Type B pancreatic cell (in vitro differentiated cells): Measurements from ENCODE around the gene ZP4. TPM values are rescaled to one million over a fixed set of nuclear protein-coding genes. Genes with fewer than 3 reads are reported as not detected.

ENCODE experiments used
- DNase-seq: peaks from one replicate; pipeline ENCODE4 v3.0.0; 2021; ENCODE audit warnings: mixed read lengths; ENCODE audit not compliant: unreplicated experiment; ENCODE audit errors: extremely low spot score
- H3K27ac Mint-ChIP-seq: 2 replicates; pipeline ENCODE4 v1.8.0; 2021; ENCODE audit warnings: mild to moderate bottlenecking, mixed read lengths
- H3K27me3 Mint-ChIP-seq: 2 replicates; pipeline ENCODE4 v1.8.0; 2021; ENCODE audit warnings: mixed read lengths
- H3K36me3 Mint-ChIP-seq: 2 replicates; pipeline ENCODE4 v1.8.0; 2021; ENCODE audit warnings: mixed read lengths
- H3K4me1 Mint-ChIP-seq: one replicate; pipeline ENCODE4 v1.8.0; 2021; ENCODE audit warnings: mixed read lengths; ENCODE audit not compliant: unreplicated experiment
- H3K4me3 Mint-ChIP-seq: 2 replicates; pipeline ENCODE4 v1.8.0; 2021; ENCODE audit warnings: mild to moderate bottlenecking, mixed read lengths
- H3K9me3 Mint-ChIP-seq: 2 replicates; pipeline ENCODE4 v1.8.0; 2021; ENCODE audit warnings: mixed read lengths
- CTCF ChIP-seq: fragments of 200-600 bp; sonication (generic); conservative IDR thresholded peaks from 2 replicates; pipeline ENCODE4 v1.5.0; 2021; ENCODE audit warnings: antibody characterized with exemption, mild to moderate bottlenecking
- long read RNA-seq: library from polyadenylated mRNA; unstranded; transcript quantifications from one replicate; pipeline ENCODE4 v2.0.0, GENCODE V29; 2020
- total RNA-seq: library from RNA; stranded (reverse); gene quantifications from 2 replicates; pipeline ENCODE4 v1.2.1, GENCODE V29; 2021; ENCODE audit warnings: low replicate concordance

The ZP4 gene, protein sequence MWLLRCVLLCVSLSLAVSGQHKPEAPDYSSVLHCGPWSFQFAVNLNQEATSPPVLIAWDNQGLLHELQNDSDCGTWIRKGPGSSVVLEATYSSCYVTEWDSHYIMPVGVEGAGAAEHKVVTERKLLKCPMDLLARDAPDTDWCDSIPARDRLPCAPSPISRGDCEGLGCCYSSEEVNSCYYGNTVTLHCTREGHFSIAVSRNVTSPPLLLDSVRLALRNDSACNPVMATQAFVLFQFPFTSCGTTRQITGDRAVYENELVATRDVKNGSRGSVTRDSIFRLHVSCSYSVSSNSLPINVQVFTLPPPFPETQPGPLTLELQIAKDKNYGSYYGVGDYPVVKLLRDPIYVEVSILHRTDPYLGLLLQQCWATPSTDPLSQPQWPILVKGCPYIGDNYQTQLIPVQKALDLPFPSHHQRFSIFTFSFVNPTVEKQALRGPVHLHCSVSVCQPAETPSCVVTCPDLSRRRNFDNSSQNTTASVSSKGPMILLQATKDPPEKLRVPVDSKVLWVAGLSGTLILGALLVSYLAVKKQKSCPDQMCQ
- total RNA-seq, result not detected in 2 replicates
- long read RNA-seq, result 0 reads

- no peak for DNase-seq
- H3K9me3 Mint-ChIP-seq, result peaks cover 4% of the 10 kb centered on the region
- H3K36me3 Mint-ChIP-seq, result no peaks in the 10 kb centered on the region
- TF ChIP-seq CTCF, result no peak
- no peak within 1 kb of the TSS for H3K27ac Mint-ChIP-seq
- H3K4me3 Mint-ChIP-seq, result no peak within 1 kb of the TSS
- peaks cover 13% of the 10 kb centered on the region for H3K27me3 Mint-ChIP-seq
- no peaks in the 10 kb centered on the region for H3K4me1 Mint-ChIP-seq
These were observed at the start of gene ZP4 for GRCh38 chr1:237890822-237891221. TSS of gene ZP4 (minus strand) at chr1:237890922. CDS start at chr1:237890635, 287 bp downstream.

GRCh38 chr1:237938553-237938952 is 47.8 kb upstream of the ZP4 start:
- Mint-ChIP-seq H3K9me3 (peaks cover 7% of the 10 kb centered on the region), H3K4me3 (no peak overlapping the region), H3K27me3 (no peaks in the 10 kb centered on the region), H3K36me3 (no peaks in the 10 kb centered on the region), H3K27ac (no peak overlapping the region), H3K4me1 (no peaks in the 10 kb centered on the region)
- DNase-seq, result no peak
- TF ChIP-seq CTCF, result peak; percentile 41

GRCh38 chr1:237938068-237938467 is 47.3 kb upstream of the ZP4 start:
- H3K4me3 Mint-ChIP-seq, result no peak overlapping the region
- no peaks in the 10 kb centered on the region for H3K36me3 Mint-ChIP-seq
- TF ChIP-seq CTCF, result no peak
- no peaks in the 10 kb centered on the region for H3K4me1 Mint-ChIP-seq
- H3K9me3 Mint-ChIP-seq, result peaks cover 7% of the 10 kb centered on the region
- no peak for DNase-seq
- no peak overlapping the region for H3K27ac Mint-ChIP-seq
- no peaks in the 10 kb centered on the region for H3K27me3 Mint-ChIP-seq

DNA sequence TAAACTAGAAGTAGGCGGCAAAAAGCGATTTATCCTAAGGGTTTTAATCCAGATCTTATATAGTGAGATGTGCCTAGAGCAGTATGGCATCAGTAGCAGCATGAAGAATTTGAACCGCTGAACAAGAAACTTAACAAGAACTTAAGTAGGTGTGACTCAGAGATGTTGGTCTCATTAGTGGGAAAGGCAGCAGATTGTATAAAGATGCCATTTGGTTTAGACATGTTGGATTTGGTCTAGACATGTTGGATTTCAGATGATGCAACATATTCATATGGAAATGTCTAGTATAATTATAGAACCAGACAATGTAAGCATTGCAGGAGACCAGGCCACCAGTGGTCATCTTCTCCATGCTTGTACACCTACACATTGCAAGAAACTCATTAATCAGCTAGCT is 42.1 kb upstream of the ZP4 start:
- Mint-ChIP-seq H3K9me3 (no peaks in the 10 kb centered on the region), H3K36me3 (no peaks in the 10 kb centered on the region), H3K27me3 (no peaks in the 10 kb centered on the region), H3K4me3 (no peak overlapping the region), H3K4me1 (no peaks in the 10 kb centered on the region), H3K27ac (no peak overlapping the region)
- no peak for TF ChIP-seq CTCF
- DNase-seq, result no peak

DNA sequence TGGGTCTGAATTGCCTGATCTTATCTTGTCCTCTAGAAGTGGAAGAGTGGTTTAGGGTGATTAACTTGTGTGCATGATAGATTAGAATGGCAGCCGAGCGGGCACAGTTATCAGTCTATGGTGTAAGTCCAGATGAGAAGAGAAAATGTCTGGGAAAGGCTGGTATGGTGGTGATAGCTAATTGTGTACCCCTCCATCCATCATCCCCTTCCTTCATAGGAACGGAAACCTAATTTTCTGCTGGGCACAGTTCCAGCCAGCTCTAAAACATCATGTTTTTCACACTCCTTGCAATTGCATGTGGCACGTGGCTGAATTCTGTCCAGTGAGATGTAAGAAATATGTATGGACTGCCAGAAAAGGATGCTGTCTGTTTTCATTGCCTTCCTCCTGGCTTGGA is 40.9 kb upstream of the ZP4 start:
- no peaks in the 10 kb centered on the region for H3K27me3 Mint-ChIP-seq
- H3K4me1 Mint-ChIP-seq, result no peaks in the 10 kb centered on the region
- no peak for TF ChIP-seq CTCF
- H3K4me3 Mint-ChIP-seq, result no peak overlapping the region
- no peaks in the 10 kb centered on the region for H3K9me3 Mint-ChIP-seq
- no peaks in the 10 kb centered on the region for H3K36me3 Mint-ChIP-seq
- DNase-seq, result no peak
- no peak overlapping the region for H3K27ac Mint-ChIP-seq
